GM21360 (cell line): ENCODE data around the gene FHIT.
A peak's percentile ranks its signal among the peaks of the same experiment; 100 is the strongest.
"Not testable (repeated sequence)": the region's sequence is repeated elsewhere in the genome, so short reads cannot be mapped to it uniquely, and the experiment has no call there.

Source experiments
- ATAC-seq: cut with Tn5 transposase; IDR thresholded peaks from one replicate; pipeline ENCODE4 v1.9.1; 2021; ENCODE audit warnings: mild to moderate bottlenecking, moderate library complexity; ENCODE audit not compliant: unreplicated experiment

FHIT gene

DNA sequence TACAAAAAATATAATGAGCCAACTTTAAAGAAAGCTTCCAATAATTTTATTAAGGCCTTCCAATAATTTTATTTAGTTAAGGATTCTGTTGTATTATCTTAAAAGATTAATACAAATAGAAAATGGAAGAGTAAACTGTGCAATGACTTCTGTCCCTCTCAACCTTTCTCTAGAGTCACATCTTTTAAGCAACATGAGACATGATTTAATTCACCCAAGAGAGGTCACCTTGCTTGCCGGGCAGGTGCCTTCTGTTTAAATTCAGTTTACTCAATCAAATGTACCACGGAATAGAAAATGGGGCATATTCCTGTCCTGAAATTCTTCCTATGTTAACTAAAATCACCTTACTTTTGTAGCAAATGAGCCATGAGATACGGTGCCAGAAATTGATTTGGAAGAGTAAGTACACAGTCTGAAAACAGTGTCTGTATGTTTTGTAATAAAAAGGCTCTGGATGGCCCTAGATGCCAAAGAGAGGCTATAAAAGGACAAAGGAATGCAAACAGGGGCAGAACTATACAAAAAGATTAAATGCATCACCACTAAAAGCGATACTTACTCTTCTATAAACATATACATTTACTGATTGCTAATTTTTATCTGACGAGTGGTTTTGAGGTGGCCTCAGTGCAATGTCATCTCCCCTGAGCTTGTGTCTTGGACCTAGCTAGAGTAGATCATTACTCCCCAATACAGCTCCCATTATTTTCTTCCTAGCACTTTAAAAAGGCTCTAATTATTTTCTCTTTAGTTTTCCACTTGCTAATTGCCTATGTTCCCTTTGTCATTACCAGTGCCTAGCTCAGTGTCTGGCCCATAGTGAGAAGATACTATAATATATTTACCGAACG, 134.0 kb downstream of the FHIT start:
- ATAC-seq, result no peak

DNA sequence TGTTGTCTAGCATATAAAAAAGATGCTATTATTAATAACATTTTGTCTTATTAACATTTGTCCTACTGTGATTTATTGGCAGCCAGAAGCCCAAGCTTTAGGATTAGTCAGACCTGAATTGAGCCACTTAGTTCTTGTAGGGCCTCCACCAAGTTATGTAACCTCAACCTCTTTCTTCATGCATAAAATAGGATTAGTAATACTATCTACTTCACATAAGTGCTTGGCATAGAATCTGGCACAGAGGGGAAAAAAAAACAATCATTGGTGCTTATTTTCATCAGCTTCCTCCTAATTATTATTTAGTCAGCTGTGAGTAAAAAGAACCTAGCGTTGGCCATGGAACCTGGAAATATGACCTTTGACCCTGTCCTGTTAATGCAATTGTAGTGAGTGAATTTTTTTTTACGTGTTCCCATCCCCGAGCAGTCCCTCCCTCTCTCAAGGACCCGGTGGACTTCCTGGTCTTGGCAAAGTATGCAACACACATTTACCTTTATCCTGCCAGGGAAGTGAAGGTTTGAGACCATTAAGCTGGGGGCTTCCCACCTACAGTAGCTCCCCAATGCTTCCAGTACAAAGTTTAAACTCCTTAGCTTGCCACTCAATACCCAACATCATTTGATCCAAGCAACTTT, 136.8 kb downstream of the FHIT start:
- no peak for ATAC-seq

DNA sequence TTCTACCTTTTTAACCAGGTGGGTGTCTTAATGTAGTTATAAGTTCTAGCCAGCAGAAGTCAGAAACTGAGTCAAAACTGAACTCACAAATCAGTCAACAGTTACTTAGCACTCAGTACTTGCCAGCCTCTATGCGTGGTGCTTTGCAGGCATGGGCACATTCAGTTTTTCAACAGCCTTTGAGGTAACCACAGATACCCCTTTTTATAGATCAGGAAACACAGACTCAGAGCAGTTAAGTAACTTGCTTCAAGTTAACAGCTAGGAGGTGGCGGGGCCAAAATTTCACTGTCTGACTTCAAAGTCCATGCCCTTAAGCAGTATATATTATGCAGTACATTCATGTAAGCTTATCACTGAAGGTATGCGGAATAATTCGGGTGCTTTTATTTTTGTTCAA, 139.4 kb downstream of the FHIT start:
- peak; percentile 70 for ATAC-seq

DNA sequence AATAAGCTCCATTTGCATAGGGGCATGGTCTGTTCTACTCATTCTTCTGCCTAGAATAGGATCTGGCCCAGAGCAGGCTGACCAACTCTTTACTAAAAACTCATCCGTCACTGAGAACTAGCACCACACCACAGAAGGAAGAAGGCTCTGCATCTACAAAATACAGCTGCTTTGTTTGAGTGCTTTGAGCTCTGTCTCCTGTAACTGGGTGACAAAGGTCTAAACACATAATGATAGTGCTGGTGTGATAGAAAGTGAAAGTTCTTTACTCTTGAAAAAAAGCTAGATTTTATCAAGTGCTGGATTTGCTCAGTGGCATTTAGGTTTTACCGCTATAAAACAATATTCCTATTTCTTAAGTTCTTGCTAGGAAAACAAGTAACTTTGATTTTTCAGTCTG, 140.7 kb downstream of the FHIT start:
- ATAC-seq, result peak; percentile 63

DNA sequence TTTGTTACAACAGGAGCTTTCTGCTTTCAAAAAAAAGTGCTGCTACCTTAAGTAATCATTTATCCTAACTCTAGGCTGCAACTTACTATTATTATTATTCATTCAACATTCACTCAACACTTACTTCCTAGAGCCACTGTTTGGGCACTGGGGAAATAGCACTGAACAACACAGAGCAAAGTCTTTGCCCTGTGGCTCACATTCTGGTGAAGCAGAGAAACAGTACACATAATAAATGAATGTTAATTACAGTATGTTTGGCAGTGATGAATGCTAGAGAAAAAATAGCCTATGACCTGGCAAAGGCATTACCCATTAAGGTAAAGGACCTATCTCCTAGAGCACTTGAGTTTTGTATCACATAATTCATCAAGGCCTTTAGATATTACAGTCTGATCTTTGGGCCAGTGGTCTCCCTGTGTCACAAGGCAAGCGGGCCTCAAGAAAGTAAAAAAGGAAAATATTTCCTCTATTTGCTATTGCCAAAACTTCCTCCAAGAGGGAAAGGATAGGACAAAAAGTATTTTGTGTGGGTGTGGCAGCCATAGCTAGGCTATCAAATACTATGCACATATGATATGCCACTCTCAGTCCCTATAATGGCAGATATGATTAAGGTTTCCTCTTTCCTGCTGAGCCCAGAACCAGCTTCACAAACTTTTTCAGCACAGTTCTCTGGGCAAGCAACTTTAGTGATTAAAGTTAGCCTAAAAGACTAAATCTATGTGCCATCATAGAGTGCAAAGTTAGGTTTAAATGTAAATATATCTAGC, 142.8 kb downstream of the FHIT start:
- no peak for ATAC-seq

DNA sequence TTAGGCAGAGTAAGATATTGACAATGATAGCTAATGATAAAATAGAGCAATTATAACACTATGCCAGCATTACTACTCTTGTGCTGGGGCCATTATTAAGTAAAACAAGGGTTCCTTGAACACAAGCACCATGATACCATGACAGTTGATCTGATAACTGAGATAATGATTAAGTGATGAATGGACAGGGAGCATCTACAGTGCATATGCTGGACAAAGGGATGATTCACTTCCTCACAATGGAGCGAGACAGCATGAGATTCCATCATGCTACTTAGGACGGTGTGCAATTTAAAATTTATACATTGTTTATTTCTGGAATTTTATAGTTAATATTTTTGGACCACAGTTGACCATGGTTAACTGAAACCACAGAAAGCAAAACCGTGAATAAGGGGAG, 156.6 kb downstream of the FHIT start:
- no peak for ATAC-seq

DNA sequence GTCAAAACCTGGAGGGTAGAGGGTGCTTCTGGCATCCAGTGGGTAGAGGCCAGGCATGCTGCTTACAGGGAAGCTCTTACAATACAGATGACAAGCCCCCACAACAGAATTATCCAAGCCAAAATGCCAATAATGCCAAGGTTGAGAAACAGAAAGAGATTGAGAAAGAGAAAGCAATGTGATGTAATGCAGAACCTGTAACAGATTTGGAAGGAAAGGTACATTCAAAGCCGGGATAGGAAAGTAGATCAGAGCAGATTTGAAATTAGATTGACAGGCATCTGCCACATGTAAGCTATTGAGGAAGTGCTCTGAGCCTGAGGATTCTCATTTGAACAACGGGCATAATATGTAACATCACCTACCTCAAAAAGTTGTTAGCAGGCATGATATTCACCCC, 157.9 kb downstream of the FHIT start:
- ATAC-seq, result no peak

DNA sequence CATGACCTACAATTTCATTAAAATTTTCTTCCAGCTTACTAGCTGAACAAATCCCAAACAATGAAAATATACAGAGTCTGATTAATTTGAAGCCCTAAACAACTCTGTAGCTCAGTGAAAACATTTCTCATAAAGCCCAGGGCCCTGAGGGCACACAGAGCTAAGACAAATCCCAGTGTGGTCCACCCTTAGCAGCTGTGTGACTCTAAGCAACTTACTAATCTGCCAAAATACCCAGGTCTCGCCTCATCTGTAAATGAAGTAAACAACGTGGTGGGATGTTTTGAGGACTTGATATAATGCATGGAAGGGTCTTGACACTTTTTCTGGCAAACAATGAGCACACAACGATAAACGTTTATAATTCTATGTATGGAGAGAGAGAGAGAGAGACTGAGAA, 158.4 kb downstream of the FHIT start:
- no peak for ATAC-seq

DNA sequence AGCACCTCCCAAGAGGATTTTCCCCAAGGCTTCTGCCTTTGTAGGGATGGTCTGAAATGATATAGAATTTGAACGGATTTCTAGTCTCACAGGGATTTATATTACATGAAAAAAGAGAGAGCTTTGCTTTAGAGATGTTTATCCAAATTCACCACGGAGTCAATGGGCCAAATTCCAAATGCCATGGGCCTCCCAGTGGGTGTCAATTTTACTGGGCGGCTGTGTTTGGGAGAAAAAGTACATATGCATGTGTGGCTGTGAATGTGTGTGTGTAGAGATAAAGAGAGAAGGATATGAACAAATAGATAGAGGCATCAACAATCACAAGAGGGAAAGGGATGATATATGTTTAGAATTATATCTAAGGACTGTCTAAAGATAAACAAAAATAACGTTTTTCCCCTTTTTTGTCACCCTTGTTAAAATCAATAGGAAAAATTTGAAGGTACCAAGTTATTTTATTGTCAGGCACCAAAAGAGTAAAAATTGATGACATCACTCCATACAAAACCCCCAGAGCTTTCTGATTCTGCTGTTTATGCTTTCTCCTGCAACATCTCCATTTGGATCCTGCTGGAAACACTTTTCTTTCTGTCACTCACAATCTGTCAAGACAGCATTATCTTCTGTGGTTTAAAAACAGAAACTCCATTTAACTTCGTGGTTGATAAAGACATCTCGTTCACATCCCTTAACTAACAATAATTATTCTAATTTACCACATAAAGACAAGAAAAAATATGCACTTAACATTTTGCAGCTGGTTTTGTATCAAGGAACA, 160.7 kb downstream of the FHIT start:
- ATAC-seq, result no peak

DNA sequence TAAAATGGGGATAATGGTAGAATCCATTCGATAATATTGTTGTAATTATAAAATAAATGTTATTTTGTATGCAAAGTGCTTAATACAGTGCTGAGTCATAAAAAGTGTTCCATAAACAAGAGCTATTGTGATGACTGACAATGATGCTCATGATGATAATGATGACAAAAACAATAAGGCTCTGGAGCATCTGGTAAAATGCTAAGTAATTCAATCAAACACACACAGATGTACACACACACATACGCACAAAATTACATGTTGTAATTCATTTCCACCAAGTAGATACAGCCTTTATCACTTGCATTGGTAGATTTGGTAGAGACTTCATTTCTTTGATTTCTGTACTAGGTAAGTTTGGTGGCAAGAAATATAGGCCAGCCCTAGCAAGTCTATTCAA, 163.8 kb downstream of the FHIT start:
- ATAC-seq, result no peak

DNA sequence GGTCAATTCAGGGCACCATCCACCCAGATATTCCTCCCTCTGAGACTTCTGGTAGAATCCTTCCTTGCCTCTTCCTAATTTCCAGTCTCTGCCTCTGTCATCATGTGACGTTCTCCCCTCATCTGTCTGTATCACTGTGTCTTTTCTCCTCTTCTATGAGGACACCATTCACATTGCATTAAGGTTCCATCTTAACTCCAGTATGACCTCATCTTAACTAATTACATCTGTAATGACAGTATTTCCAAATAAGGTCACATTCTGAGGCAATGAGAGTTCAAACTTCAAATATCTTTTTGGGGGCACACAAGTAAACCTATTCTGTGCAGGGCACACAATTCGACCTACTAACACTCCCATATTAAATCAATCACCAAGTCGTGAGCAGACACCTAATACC, 169.7 kb downstream of the FHIT start:
- no peak for ATAC-seq

DNA sequence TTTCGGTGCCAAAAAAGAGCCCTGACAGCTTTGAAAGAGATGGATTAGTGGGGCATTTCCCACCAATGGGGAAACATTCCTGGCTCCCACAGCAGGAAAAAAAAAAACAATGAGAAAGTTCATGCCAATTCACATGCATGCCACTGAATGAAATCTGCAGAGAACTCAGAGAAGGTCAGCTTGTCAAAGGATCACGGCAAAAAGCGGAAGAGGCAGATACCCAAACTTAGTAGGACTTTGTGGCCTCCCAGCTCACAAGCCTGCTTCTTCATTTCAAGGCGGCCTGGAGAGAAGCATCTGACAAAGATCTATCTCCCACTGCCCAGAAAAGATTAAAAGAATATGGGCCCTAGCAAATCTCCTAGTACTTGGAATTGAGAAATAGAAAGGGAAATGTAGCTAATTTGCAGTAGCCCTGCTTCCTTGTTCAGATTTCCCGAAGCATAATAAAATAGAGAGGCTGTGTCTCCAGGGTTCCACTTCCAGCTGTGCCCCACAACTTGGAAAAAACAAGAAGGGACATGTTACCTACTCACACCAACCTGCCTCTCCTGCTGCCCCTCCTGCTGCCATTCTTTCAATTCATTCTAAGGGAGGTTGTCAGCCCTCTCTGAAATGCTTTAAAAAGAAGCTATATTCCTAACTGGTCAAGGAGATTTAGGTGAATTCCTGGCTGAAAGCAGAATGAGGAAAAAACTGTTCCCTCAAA, 170.4 kb downstream of the FHIT start:
- no peak for ATAC-seq

DNA sequence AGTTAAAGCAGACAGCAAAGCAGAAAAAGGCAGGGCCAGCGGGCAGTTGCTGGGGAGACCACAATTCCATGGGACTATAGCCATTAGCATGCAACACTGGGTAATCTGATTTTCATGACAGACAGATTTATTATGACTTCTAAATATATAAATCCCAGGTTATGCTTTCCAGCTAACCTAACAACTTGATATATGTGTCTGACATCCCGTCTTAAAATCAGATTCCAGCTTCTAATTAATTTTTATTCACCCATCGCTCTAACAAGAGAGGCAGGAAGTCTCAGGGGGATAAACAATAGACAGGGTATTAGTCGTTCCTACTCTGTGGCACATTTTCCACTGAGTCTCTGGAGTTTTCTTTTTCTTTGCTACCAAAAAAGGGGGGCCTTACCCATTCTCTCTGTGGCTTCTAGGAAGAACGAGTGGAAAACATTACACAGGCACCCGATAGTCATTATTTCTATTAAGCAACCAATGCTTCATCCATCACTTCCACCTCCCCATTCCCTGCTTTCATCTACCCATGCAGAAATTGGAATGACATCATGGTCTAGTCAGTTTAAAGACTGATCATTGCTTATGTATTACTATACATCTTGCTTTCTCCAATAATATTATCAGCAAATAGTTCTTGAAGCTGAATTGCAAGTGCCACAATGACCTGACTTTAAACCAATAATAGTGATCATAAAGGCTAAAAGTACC, 173.1 kb downstream of the FHIT start:
- no peak for ATAC-seq

DNA sequence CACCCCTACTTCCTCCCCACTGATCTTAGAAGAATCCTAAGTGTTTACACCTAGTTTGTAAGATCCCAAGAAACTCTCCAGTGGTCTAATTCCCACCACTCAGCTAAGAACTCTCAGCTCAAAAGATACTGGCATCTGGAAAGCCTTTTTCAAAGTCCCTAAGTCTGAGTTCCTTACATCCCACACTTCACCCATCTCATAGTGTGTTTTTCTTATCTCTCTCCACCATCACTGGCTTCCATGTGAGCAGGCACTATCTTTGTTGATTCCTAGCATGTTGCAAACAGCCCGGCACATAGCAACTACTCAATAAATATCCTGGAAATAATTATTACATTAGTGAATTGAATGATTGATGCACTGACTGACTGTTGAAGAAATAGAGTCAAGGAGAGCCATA, 173.7 kb downstream of the FHIT start:
- ATAC-seq, result no peak

DNA sequence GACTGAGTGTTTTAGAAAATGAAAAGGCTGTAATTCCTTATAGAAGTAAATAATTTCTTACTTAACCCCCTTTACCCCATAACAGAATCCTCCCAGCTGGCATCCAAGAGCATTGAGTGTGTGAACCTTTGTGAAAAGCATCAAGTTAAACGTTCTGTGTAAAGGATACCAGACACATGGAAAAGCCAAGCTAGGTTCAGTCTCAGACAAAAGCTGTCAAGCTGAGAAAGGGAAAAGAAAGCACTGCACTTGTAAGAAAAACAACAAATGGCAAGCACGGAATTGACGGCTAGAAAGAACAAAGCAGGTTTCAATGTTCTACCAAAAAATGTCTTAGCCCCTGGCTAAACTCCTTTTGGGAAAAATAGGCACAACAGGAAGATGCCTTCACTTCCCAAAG, 176.5 kb downstream of the FHIT start:
- ATAC-seq, result no peak

DNA sequence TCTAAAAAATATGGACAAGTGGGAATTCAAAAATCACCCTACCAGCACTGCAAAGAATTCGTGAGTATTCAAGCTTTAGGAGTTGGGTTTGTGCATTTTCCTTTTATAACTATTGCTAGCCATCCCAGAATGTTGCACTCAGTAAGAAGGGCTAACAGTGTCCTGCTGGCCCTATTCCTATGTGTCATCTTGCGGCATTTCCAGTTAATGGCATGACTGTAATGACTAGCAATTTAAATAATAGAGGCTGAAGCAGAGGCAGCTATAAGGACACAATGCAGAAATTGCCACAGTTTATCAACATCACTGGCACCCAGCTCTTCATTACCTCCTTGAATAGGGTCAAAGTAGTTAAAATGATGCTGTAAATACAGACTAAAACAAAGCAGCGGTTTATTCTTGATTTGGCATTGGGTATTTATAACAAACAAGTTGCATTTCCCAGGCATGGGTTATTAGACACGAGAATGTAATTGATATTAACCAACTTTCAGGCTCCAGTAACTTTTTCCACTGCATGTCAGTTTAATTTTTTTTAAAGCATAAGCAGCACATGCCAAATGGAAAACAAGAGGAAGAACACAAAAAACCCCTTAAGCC, 177.6 kb downstream of the FHIT start:
- ATAC-seq, result no peak

DNA sequence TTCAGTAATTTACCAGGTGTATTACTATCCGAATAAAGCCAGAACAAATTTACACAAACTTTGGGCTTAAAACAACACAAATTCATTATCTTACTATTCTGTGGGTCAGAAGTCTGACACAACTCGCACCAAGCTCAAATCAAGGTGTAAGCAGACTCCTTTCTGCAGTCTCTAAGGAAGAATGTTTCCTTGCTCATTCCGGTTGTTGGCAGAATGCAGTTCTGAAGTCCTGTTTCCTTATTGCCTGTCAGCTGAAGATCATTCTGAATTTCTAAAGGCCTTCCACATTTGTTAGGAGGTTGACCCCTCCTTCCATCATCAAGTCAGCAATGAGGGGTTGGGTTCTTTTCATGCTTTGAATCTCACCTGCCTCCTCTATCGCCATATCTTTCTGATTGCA, 183.2 kb downstream of the FHIT start:
- no peak for ATAC-seq

DNA sequence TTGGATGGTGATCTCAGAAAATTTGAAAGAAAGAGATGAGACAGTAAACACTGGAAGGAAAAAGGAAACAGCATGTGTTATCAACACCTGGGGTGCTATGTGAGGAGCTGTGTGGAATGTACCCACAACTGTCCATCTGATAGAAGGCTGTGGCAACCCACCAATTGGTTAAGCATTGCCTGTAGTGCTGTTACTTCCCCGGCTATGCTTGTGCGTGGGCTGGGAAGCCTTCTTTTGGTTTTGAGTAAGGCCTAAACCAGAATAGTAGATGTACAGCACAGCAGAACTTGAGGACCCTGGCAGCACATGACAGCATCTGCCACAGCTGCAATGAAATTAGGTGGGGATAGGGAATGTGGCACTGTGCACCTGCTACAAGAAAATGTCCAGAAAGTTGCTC, 184.5 kb downstream of the FHIT start:
- ATAC-seq, result no peak

DNA sequence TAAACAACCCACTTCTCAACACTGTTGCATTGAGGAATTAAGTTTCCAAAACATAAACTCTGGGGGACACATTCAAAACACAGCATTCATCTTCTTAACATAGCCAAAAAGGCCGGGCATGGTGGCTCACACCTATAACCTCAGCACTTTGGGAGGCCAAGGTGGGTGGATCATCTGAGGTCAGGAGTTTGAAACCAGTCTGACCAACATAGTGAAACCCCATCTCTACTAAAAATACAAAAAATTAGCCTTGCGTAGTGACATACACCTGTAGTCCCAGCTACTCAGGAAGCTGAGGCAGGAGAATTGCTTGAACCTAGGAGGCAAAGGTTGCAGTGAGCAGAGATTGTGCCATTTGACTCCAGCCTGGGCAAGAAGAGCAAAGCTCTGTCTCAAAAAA, 185.0 kb downstream of the FHIT start:
- ATAC-seq, result not testable (repeated sequence)
